Glomerular visceral epithelial cell (primary cell): ENCODE measurements around the gene FOXP1.

Experiments
- DNase-seq: peaks from one replicate; pipeline ENCODE4 v3.0.0-alpha.2; 2016; ENCODE audit errors: extremely low spot score

Gene FOXP1

GRCh38 chr3:71175691-71176365 lies 407.7 kb downstream of the FOXP1 start:
- DNase-seq: no peak

- no peak for DNase-seq
These were observed 410.6 kb downstream of the FOXP1 start for GRCh38 chr3:71172951-71173350.

GRCh38 chr3:71172189-71172588 lies 411.3 kb downstream of the FOXP1 start:
- no peak for DNase-seq

GRCh38 chr3:71171247-71171646 lies 412.3 kb downstream of the FOXP1 start:
- DNase-seq: no peak

- DNase-seq: no peak
These were observed 414.6 kb downstream of the FOXP1 start for GRCh38 chr3:71168880-71169411.

GRCh38 chr3:71168121-71168721 lies 415.3 kb downstream of the FOXP1 start:
- DNase-seq: no peak

GRCh38 chr3:71166339-71167240 lies 416.9 kb downstream of the FOXP1 start:
- DNase-seq: no peak

- DNase-seq: no peak
These were observed 418.6 kb downstream of the FOXP1 start for GRCh38 chr3:71164881-71165280.

- no peak for DNase-seq
These were observed 420.2 kb downstream of the FOXP1 start for GRCh38 chr3:71163198-71163918.

GRCh38 chr3:71162221-71162620 lies 421.3 kb downstream of the FOXP1 start:
- no peak for DNase-seq

- DNase-seq: peak; percentile 93
These were observed 422.6 kb downstream of the FOXP1 start for GRCh38 chr3:71160785-71161546.

- DNase-seq: peak; percentile 25
These were observed 427.4 kb downstream of the FOXP1 start for GRCh38 chr3:71156062-71156665.

GRCh38 chr3:71154846-71155245 lies 428.7 kb downstream of the FOXP1 start:
- DNase-seq: no peak

- DNase-seq: no peak
These were observed 429.8 kb downstream of the FOXP1 start for GRCh38 chr3:71153713-71154112.

- DNase-seq: no peak
These were observed 430.6 kb downstream of the FOXP1 start for GRCh38 chr3:71152892-71153265.

GRCh38 chr3:71152039-71152891 lies 431.3 kb downstream of the FOXP1 start:
- DNase-seq: no peak

GRCh38 chr3:71149959-71150954 lies 433.3 kb downstream of the FOXP1 start:
- no peak for DNase-seq

GRCh38 chr3:71148455-71149060 lies 435.0 kb downstream of the FOXP1 start:
- no peak for DNase-seq
